HEK293 (cell line): Measurements from ENCODE around the gene RTCB.

Experiments
- CTCF ChIA-PET: fragments of 350-600 bp; formaldehyde crosslinking; extraction: SDS; loops from one replicate; lab custom pipeline; 2021; ENCODE audit warnings: antibody characterized with exemption; lab: Yijun Ruan, JAX
- POLR2A ChIA-PET: fragments of 300-600 bp; formaldehyde crosslinking; extraction: SDS; loops from one replicate; lab custom pipeline; 2020; ENCODE audit warnings: antibody characterized with exemption, inconsistent platforms; lab: Yijun Ruan, JAX
- H3K27ac ChIP-seq: fragments of 200-500 bp; sonication (Bioruptor generic); 2 replicates; pipeline ENCODE4 v1.5.1; 2014; ENCODE audit warnings: low read depth, low read length, control low read depth, inconsistent platforms; ENCODE audit errors: extremely low read depth
- H3K36me3 ChIP-seq, 2 experiments: fragments of 200-500 bp in 1 of 2; sonication (Bioruptor generic) in 1 of 2; 1 replicate in 1 of 2; 2 replicates in 1 of 2; pipeline ENCODE4 v1.5.1; 2014 to 2017; ENCODE audit warnings: inconsistent platforms in 2 of 2, low read length in 2 of 2; ENCODE audit not compliant: control insufficient read depth in 2 of 2, insufficient read depth in 1 of 2
- H3K4me1 ChIP-seq: fragments of 200-500 bp; sonication (Bioruptor generic); 2 replicates; pipeline ENCODE4 v1.5.1; 2014; ENCODE audit warnings: mild to moderate bottlenecking, low read length, inconsistent platforms; ENCODE audit not compliant: control insufficient read depth, insufficient read depth
- H3K4me3 ChIP-seq: 2 replicates; pipeline ENCODE4 v1.5.1; 2011; ENCODE audit warnings: low read depth, mild to moderate bottlenecking, control low read depth, low read length, moderate library complexity
- H3K9me3 ChIP-seq: fragments of 200-500 bp; sonication (Bioruptor generic); 2 replicates; pipeline ENCODE4 v1.5.1; 2014; ENCODE audit warnings: low read depth, low read length, inconsistent platforms; ENCODE audit not compliant: control insufficient read depth, insufficient read depth
- GLIS2 ChIP-seq: fragments of 450-650 bp; formaldehyde crosslinking; IDR thresholded peaks from 2 replicates; pipeline ENCODE4 v1.5.1; 2016; ENCODE audit warnings: missing biosample characterization, missing genetic modification characterization
- OSR2 ChIP-seq: fragments of 450-650 bp; formaldehyde crosslinking; IDR thresholded peaks from 2 replicates; pipeline ENCODE4 v1.5.1; 2016; ENCODE audit warnings: missing biosample characterization, missing genetic modification characterization
- OVOL3 ChIP-seq: fragments of 450-650 bp; formaldehyde crosslinking; IDR thresholded peaks from 2 replicates; pipeline ENCODE4 v1.5.1; 2016; ENCODE audit warnings: missing biosample characterization, missing genetic modification characterization
- REPIN1 ChIP-seq: fragments of 450-650 bp; formaldehyde crosslinking; IDR thresholded peaks from 2 replicates; pipeline ENCODE4 v1.5.1; 2017; ENCODE audit warnings: missing biosample characterization, missing genetic modification characterization, low read depth
- SCRT2 ChIP-seq: fragments of 450-650 bp; formaldehyde crosslinking; IDR thresholded peaks from 2 replicates; pipeline ENCODE4 v1.5.1; 2016; ENCODE audit warnings: missing biosample characterization, missing genetic modification characterization
- SETDB1 ChIP-seq: IDR thresholded peaks from one replicate; pipeline ENCODE4 v1.6.1; 2017; ENCODE audit warnings: mild to moderate bottlenecking, low read length, moderate library complexity, mixed read lengths; ENCODE audit not compliant: insufficient read length
- SP2 ChIP-seq: fragments of 450-650 bp; formaldehyde crosslinking; IDR thresholded peaks from 2 replicates; pipeline ENCODE4 v1.5.1; 2016; ENCODE audit warnings: missing biosample characterization, missing genetic modification characterization
- SP7 ChIP-seq: fragments of 450-650 bp; formaldehyde crosslinking; IDR thresholded peaks from 2 replicates; pipeline ENCODE4 v1.5.1; 2016; ENCODE audit warnings: missing biosample characterization, missing genetic modification characterization
- ZFP3 ChIP-seq: fragments of 450-650 bp; formaldehyde crosslinking; IDR thresholded peaks from 2 replicates; pipeline ENCODE4 v1.5.1; 2016; ENCODE audit warnings: low read depth, missing biosample characterization, missing genetic modification characterization
- ZNF157 ChIP-seq: fragments of 450-650 bp; formaldehyde crosslinking; IDR thresholded peaks from 2 replicates; pipeline ENCODE4 v1.5.1; 2016; ENCODE audit warnings: missing biosample characterization, missing genetic modification characterization
- ZNF174 ChIP-seq: fragments of 450-650 bp; formaldehyde crosslinking; IDR thresholded peaks from 2 replicates; pipeline ENCODE4 v1.5.0; 2017; ENCODE audit warnings: missing biosample characterization, mild to moderate bottlenecking, missing genetic modification characterization
- ZNF175 ChIP-seq: fragments of 450-650 bp; formaldehyde crosslinking; IDR thresholded peaks from 2 replicates; pipeline ENCODE4 v1.5.1; 2016; ENCODE audit warnings: missing biosample characterization, missing genetic modification characterization
- ZNF211 ChIP-seq: fragments of 450-650 bp; formaldehyde crosslinking; IDR thresholded peaks from 2 replicates; pipeline ENCODE4 v1.5.1; 2016; ENCODE audit warnings: low read depth, missing biosample characterization, missing genetic modification characterization
- ZNF24 ChIP-seq: fragments of 450-650 bp; formaldehyde crosslinking; IDR thresholded peaks from 2 replicates; pipeline ENCODE4 v1.5.1; 2016; ENCODE audit warnings: missing biosample characterization, missing genetic modification characterization
- ZNF266 ChIP-seq: fragments of 450-650 bp; formaldehyde crosslinking; IDR thresholded peaks from 2 replicates; pipeline ENCODE4 v1.5.1; 2016; ENCODE audit warnings: missing biosample characterization, missing genetic modification characterization, low read depth
- ZNF302 ChIP-seq: fragments of 450-650 bp; formaldehyde crosslinking; IDR thresholded peaks from 2 replicates; pipeline ENCODE4 v1.5.1; 2016; ENCODE audit warnings: missing biosample characterization, missing genetic modification characterization, low read depth
- ZNF48 ChIP-seq: fragments of 450-650 bp; formaldehyde crosslinking; IDR thresholded peaks from 2 replicates; pipeline ENCODE4 v1.5.1; 2016; ENCODE audit warnings: missing biosample characterization, missing genetic modification characterization
- ZNF521 ChIP-seq: fragments of 450-650 bp; formaldehyde crosslinking; IDR thresholded peaks from 2 replicates; pipeline ENCODE4 v1.5.1; 2017; ENCODE audit warnings: missing biosample characterization, mild to moderate bottlenecking, missing genetic modification characterization
- ZNF658 ChIP-seq: fragments of 450-650 bp; formaldehyde crosslinking; IDR thresholded peaks from 2 replicates; pipeline ENCODE4; 2016; ENCODE audit warnings: missing biosample characterization, missing genetic modification characterization
- ZNF670 ChIP-seq: fragments of 450-650 bp; formaldehyde crosslinking; IDR thresholded peaks from 2 replicates; pipeline ENCODE4 v1.5.1; 2016; ENCODE audit warnings: missing biosample characterization, missing genetic modification characterization, low read depth
- ZXDB ChIP-seq: fragments of 450-650 bp; formaldehyde crosslinking; IDR thresholded peaks from 2 replicates; pipeline ENCODE4 v1.5.1; 2016; ENCODE audit warnings: missing biosample characterization, missing genetic modification characterization
- TF ChIP-seq, protein P1 (sequence below): fragments of 450-650 bp; formaldehyde crosslinking; IDR thresholded peaks from 2 replicates; pipeline ENCODE4 v1.5.1; 2016; ENCODE audit warnings: missing biosample characterization, missing genetic modification characterization
- TF ChIP-seq, protein P2 (sequence below): fragments of 450-650 bp; formaldehyde crosslinking; IDR thresholded peaks from 2 replicates; pipeline ENCODE4 v1.5.1; 2016; ENCODE audit warnings: missing biosample characterization, missing genetic modification characterization
- TF ChIP-seq, protein P3 (sequence below): fragments of 450-650 bp; formaldehyde crosslinking; IDR thresholded peaks from 2 replicates; pipeline ENCODE4 v1.5.1; 2016; ENCODE audit warnings: missing biosample characterization, missing genetic modification characterization, borderline replicate concordance

Gene RTCB

DNA sequence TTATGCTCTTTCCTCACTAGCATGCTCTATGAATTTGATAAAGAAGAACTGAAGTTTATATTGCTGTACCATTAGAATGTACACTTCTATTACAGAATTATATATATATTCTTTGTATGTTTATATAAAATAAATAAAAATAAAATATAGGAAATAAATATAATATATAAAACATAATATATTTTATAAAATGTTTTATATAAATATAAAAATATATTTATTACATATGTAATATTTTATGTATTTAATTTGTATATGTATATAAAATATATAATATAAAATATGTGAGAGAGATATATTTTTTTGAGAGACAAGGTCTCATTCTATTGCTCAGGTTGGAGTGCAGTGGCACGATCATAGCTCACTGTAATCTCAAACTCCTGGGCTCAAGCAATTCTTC, 18.3 kb upstream of the RTCB start (continued):
- TF ChIP-seq, protein P1, sequence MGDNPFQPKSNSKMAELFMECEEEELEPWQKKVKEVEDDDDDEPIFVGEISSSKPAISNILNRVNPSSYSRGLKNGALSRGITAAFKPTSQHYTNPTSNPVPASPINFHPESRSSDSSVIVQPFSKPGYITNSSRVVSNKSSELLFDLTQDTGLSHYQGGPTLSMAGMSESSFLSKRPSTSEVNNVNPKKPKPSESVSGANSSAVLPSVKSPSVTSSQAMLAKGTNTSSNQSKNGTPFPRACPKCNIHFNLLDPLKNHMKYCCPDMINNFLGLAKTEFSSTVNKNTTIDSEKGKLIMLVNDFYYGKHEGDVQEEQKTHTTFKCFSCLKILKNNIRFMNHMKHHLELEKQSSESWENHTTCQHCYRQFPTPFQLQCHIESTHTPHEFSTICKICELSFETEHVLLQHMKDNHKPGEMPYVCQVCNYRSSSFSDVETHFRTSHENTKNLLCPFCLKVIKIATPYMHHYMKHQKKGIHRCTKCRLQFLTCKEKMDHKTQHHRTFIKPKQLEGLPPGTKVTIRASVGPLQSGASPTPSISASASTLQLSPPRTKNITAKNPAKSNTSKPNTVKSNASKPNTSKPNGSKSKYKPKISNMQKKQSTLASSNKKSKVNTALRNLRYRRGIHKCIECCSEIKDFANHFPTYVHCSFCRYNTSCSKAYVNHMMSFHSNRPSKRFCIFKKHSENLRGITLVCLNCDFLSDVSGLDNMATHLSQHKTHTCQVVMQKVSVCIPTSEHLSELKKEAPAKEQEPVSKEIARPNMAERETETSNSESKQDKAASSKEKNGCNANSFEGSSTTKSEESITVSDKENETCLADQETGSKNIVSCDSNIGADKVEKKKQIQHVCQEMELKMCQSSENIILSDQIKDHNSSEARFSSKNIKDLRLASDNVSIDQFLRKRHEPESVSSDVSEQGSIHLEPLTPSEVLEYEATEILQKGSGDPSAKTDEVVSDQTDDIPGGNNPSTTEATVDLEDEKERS, result no peak
- TF ChIP-seq ZNF157 (tag by site-specific recombination), result no peak
- no peak for TF ChIP-seq ZNF211 (tag by site-specific recombination)
- no peak for TF ChIP-seq ZNF658 (tag by site-specific recombination)
- TF ChIP-seq, all 188 proteins: peak for 0

DNA sequence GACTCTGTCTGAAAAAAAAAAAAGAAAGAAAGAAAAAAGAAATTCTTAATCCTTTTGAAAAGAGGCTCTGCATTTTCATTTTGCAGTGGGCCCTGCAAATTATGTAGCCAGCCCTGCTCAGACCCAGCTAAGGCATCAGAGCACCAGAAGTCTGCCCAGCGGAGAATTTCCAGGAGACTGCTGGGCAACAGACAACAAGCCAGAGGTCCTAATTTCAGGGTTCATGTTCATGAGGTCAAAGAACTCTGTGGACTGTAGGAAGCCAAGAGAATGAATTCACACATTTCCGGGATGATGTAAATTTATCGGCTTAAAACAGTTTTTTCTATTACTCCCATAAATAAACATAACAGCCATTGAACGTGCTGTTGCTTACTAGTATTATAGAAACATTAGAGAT, 14.8 kb upstream of the RTCB start:
- TF ChIP-seq GLIS2 (tag by site-specific recombination), result no peak
- no peak for TF ChIP-seq SP7
- TF ChIP-seq ZNF266 (tag by site-specific recombination), result no peak
- no peak for TF ChIP-seq SCRT2 (tag by site-specific recombination)
- no peak for TF ChIP-seq ZNF48
- TF ChIP-seq ZNF670, result no peak
- TF ChIP-seq, protein P2, sequence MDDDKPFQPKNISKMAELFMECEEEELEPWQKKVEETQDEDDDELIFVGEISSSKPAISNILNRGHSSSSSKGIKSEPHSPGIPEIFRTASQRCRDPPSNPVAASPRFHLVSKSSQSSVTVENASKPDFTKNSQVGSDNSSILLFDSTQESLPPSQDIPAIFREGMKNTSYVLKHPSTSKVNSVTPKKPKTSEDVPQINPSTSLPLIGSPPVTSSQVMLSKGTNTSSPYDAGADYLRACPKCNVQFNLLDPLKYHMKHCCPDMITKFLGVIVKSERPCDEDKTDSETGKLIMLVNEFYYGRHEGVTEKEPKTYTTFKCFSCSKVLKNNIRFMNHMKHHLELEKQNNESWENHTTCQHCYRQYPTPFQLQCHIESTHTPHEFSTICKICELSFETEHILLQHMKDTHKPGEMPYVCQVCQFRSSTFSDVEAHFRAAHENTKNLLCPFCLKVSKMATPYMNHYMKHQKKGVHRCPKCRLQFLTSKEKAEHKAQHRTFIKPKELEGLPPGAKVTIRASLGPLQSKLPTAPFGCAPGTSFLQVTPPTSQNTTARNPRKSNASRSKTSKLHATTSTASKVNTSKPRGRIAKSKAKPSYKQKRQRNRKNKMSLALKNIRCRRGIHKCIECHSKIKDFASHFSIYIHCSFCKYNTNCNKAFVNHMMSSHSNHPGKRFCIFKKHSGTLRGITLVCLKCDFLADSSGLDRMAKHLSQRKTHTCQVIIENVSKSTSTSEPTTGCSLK, result no peak
- TF ChIP-seq ZNF174 (tag by site-specific recombination), result no peak
- no peak for TF ChIP-seq REPIN1
- no peak for TF ChIP-seq OSR2 (tag by site-specific recombination)
- no peak for TF ChIP-seq ZXDB
- no peak for TF ChIP-seq ZNF521
- TF ChIP-seq OVOL3, result no peak
- no peak for TF ChIP-seq ZNF175 (tag by site-specific recombination)
- TF ChIP-seq ZFP3 (tag by site-specific recombination), result no peak
- no peak for TF ChIP-seq SETDB1
- no peak for TF ChIP-seq ZNF302 (tag by site-specific recombination)
- no peak for TF ChIP-seq ZNF24 (tag by site-specific recombination)
- no peak for TF ChIP-seq SP2 (tag by site-specific recombination)
- TF ChIP-seq, protein P3, sequence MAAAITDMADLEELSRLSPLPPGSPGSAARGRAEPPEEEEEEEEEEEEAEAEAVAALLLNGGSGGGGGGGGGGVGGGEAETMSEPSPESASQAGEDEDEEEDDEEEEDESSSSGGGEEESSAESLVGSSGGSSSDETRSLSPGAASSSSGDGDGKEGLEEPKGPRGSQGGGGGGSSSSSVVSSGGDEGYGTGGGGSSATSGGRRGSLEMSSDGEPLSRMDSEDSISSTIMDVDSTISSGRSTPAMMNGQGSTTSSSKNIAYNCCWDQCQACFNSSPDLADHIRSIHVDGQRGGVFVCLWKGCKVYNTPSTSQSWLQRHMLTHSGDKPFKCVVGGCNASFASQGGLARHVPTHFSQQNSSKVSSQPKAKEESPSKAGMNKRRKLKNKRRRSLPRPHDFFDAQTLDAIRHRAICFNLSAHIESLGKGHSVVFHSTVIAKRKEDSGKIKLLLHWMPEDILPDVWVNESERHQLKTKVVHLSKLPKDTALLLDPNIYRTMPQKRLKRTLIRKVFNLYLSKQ (tag by site-specific recombination), result no peak
- H3K4me3 ChIP-seq, result no peak overlapping the region
- H3K9me3 ChIP-seq, result no peaks in the 10 kb centered on the region
- ChIA-PET CTCF (no interaction called here), POLR2A (no interaction called here)
- H3K36me3 ChIP-seq, result no peaks in the 10 kb centered on the region
- no peak overlapping the region for H3K27ac ChIP-seq
- H3K4me1 ChIP-seq, result no peaks in the 10 kb centered on the region
